Astrocyte (in vitro differentiated cells and primary cell): ENCODE data around the gene KIAA0513.

Source experiments
- EZH2 ChIP-seq: IDR thresholded peaks from 2 replicates; pipeline ENCODE4 v1.6.1; 2012; ENCODE audit warnings: mild to moderate bottlenecking, low read length, inconsistent platforms; ENCODE audit not compliant: insufficient read depth
- TF ChIP-seq, protein P1 (sequence below): IDR thresholded peaks from 2 replicates; pipeline ENCODE4 v1.5.1; 2011; ENCODE audit warnings: low read depth, mild to moderate bottlenecking, inconsistent platforms, low read length, moderate library complexity; ENCODE audit not compliant: insufficient read depth

DNA sequence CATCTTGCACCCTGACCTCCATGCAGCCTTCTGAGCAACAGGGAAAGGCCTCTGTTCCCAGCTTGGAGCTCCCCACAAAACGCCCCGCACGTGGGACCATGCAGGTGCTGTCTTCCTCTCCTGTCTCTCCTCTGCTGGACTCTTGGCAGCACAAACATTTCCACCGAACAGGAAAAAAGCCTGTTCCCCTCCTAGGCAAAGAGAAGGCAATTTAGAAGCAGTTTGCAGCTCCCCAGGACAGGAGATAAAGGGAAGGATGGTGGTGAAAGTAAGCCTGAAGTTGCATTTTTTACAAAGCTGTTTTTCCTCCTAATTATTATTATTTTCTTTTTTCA, 92.4 kb downstream of the KIAA0513 start:
- TF ChIP-seq, protein P1, sequence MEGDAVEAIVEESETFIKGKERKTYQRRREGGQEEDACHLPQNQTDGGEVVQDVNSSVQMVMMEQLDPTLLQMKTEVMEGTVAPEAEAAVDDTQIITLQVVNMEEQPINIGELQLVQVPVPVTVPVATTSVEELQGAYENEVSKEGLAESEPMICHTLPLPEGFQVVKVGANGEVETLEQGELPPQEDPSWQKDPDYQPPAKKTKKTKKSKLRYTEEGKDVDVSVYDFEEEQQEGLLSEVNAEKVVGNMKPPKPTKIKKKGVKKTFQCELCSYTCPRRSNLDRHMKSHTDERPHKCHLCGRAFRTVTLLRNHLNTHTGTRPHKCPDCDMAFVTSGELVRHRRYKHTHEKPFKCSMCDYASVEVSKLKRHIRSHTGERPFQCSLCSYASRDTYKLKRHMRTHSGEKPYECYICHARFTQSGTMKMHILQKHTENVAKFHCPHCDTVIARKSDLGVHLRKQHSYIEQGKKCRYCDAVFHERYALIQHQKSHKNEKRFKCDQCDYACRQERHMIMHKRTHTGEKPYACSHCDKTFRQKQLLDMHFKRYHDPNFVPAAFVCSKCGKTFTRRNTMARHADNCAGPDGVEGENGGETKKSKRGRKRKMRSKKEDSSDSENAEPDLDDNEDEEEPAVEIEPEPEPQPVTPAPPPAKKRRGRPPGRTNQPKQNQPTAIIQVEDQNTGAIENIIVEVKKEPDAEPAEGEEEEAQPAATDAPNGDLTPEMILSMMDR = no peak
- no peak for TF ChIP-seq EZH2
